HepG2 (cell line): ENCODE results near the gene MPPE1. TPM values are rescaled to one million over a fixed set of nuclear protein-coding genes. Genes with fewer than 3 reads are reported as not detected.

Experiments
- CSRNP1 ChIP-seq: sonication (generic); formaldehyde crosslinking; IDR thresholded peaks from 2 replicates; pipeline ENCODE4 v1.8.1; 2023; ENCODE audit warnings: mild to moderate bottlenecking, missing genetic modification reagents
- MLXIP ChIP-seq: sonication (generic); formaldehyde crosslinking; IDR thresholded peaks from 2 replicates; pipeline ENCODE4 v1.9.0; 2021; ENCODE audit warnings: missing genetic modification reagents, borderline replicate concordance
- NFATC3 ChIP-seq: sonication (generic); formaldehyde crosslinking; IDR thresholded peaks from 2 replicates; pipeline ENCODE4 v1.5.1; 2020; ENCODE audit warnings: mild to moderate bottlenecking, missing genetic modification reagents
- RBAK ChIP-seq: sonication (generic); formaldehyde crosslinking; IDR thresholded peaks from 2 replicates; pipeline ENCODE4 v1.5.1; 2020; ENCODE audit warnings: mild to moderate bottlenecking, missing genetic modification reagents
- RELA ChIP-seq: sonication (generic); formaldehyde crosslinking; IDR thresholded peaks from 2 replicates; pipeline ENCODE4 v1.4.0; 2020; ENCODE audit warnings: missing genetic modification reagents
- SALL1 ChIP-seq: sonication (generic); formaldehyde crosslinking; IDR thresholded peaks from 2 replicates; pipeline ENCODE4 v1.8.0; 2022; ENCODE audit warnings: mild to moderate bottlenecking, missing genetic modification reagents
- ZBTB1 ChIP-seq: sonication (generic); formaldehyde crosslinking; IDR thresholded peaks from 2 replicates; pipeline ENCODE4 v1.4.0; 2020; ENCODE audit warnings: missing genetic modification reagents, borderline replicate concordance
- ZNF556 ChIP-seq: sonication (generic); formaldehyde crosslinking; IDR thresholded peaks from 2 replicates; pipeline ENCODE4 v1.4.0; 2020; ENCODE audit warnings: mild to moderate bottlenecking, missing genetic modification reagents, borderline replicate concordance
- ZNF788 ChIP-seq: sonication (generic); formaldehyde crosslinking; IDR thresholded peaks from 2 replicates; pipeline ENCODE4 v1.5.0; 2020; ENCODE audit warnings: mild to moderate bottlenecking, missing genetic modification reagents, borderline replicate concordance
- ZNF83 ChIP-seq: sonication (generic); formaldehyde crosslinking; IDR thresholded peaks from 2 replicates; pipeline ENCODE4 v1.4.0; 2020; ENCODE audit warnings: missing genetic modification reagents, mild to moderate bottlenecking, borderline replicate concordance
- polyA plus RNA-seq, 8 experiments: library from polyadenylated mRNA; depleted of rRNA in 3 of 8; stranded (reverse) in 7 of 8; unstranded in 1 of 8; fragments of >200 nt; fragmentation: Illumina TruSeq in 4 of 8; extraction: Trizol in 4 of 8; gene quantifications; 2 replicates each; pipeline versions ENCODE4 v1.2.1 to v1.2.3, GENCODE V29; 2011 to 2016; ENCODE audit warnings: low read depth in 4 of 8, missing spikeins in 1 of 8, mixed read lengths in 1 of 8; ENCODE audit not compliant: insufficient read depth in 1 of 8
- total RNA-seq, 5 experiments: library from RNA; depleted of rRNA; stranded (reverse); fragments of >200 nt; fragmentation: Illumina TruSeq; extraction: Trizol; gene quantifications; 2 replicates each; pipeline ENCODE4 v1.2.3, GENCODE V29; 2016; ENCODE audit warnings: low read depth in 1 of 5

Gene MPPE1
- total and polyA plus RNA-seq, 2 of the 13 experiments (the other 11 are each of a cell fraction or from before 2014, with no cell fraction given) = 9.6 to 11.9 TPM

DNA sequence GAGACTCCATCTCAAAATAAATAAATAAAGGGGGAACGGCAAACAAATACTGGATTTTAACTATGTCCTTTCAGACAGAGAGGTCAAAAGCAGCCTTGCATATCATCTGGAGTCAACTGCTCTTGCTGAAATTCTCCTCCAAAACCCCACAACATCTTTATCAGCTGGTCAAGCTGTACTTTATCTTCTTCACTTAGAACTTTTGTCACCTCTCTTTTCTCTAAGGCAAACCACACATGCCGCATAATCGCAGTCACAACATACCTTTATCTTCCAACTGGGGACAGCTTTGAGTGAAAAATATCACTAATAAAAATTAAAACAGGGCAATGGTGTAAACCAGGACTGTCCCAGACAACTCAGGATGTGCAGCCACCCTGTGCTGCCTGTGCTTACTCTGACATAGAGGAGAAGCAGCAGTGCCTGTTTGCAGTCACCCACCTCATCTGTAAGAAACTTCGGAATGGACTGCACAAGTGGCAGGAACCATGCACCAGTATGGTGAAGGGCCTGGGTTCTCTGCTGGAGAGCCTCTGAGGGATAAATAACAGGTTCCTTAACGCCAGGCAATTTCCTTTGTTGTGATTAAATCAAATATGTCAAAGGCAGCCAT, 6.2 kb downstream of the MPPE1 start (continued):
- no peak for TF ChIP-seq NFATC3
- no peak for TF ChIP-seq ZNF83
- TF ChIP-seq CSRNP1 = no peak
- TF ChIP-seq ZNF788 (CRISPR knock-in tag) = no peak
- TF ChIP-seq ZBTB1 = no peak
- no peak for TF ChIP-seq ZNF556 (CRISPR knock-in tag)
- TF ChIP-seq SALL1 (CRISPR knock-in tag) = no peak
- TF ChIP-seq MLXIP (CRISPR knock-in tag) = no peak
- TF ChIP-seq RBAK (CRISPR knock-in tag) = no peak
- no peak for TF ChIP-seq RELA (CRISPR knock-in tag)
- TF ChIP-seq, all 625 proteins: peak for 0
